Endothelial cell (in vitro differentiated cells): ENCODE data around the gene SHANK1. TPM values are rescaled to one million over a fixed set of nuclear protein-coding genes. Genes with fewer than 3 reads are reported as not detected.

Experiments
- DNase-seq: peaks from one replicate; pipeline ENCODE4 v3.0.0; 2021; ENCODE audit warnings: low spot score
- H3K27ac Mint-ChIP-seq: one replicate; pipeline ENCODE4 v1.8.0; 2021; ENCODE audit warnings: mixed read lengths, inconsistent platforms; ENCODE audit not compliant: unreplicated experiment
- H3K27me3 Mint-ChIP-seq: one replicate; pipeline ENCODE4 v1.8.0; 2021; ENCODE audit warnings: mild to moderate bottlenecking, moderate library complexity, mixed read lengths, inconsistent platforms; ENCODE audit not compliant: unreplicated experiment
- H3K36me3 Mint-ChIP-seq: one replicate; pipeline ENCODE4 v1.8.0; 2021; ENCODE audit warnings: mild to moderate bottlenecking, low read depth, mixed read lengths, inconsistent platforms; ENCODE audit not compliant: unreplicated experiment
- H3K4me1 Mint-ChIP-seq: one replicate; pipeline ENCODE4 v1.8.0; 2021; ENCODE audit warnings: mild to moderate bottlenecking, mixed read lengths, inconsistent platforms; ENCODE audit not compliant: unreplicated experiment
- H3K4me3 Mint-ChIP-seq: one replicate; pipeline ENCODE4 v1.8.0; 2021; ENCODE audit warnings: mild to moderate bottlenecking, mixed read lengths, inconsistent platforms; ENCODE audit not compliant: unreplicated experiment
- H3K9me3 Mint-ChIP-seq: one replicate; pipeline ENCODE4 v1.8.0; 2021; ENCODE audit warnings: mixed read lengths, inconsistent platforms; ENCODE audit not compliant: unreplicated experiment
- CTCF ChIP-seq: fragments of 200-600 bp; sonication (generic); IDR thresholded peaks from one replicate; pipeline ENCODE4 v1.5.0; 2021; ENCODE audit warnings: antibody characterized with exemption; ENCODE audit not compliant: unreplicated experiment
- total RNA-seq: library from RNA; stranded (reverse); fragmentation: NEBNext Ultra II Directional; extraction: Animal tissue kit (Norgen Biotek cat#: 25700); gene quantifications from one replicate; pipeline ENCODE4 v1.2.1, GENCODE V29; 2021; ENCODE audit not compliant: unreplicated experiment

Gene SHANK1
- total RNA-seq, 1 donor from 2014 or later = 6.5 TPM

GRCh38 chr19:50745221-50745620 is 25.6 kb upstream of the SHANK1 start:
- Mint-ChIP-seq H3K4me1 (no peaks in the 10 kb centered on the region), H3K36me3 (peaks cover 5% of the 10 kb centered on the region), H3K4me3 (no peak overlapping the region), H3K27ac (no peak overlapping the region), H3K27me3 (peaks cover 2% of the 10 kb centered on the region), H3K9me3 (peaks cover 13% of the 10 kb centered on the region)
- no peak for TF ChIP-seq CTCF
- no peak for DNase-seq

- no peak for DNase-seq
- Mint-ChIP-seq H3K27me3 (peaks cover 4% of the 10 kb centered on the region), H3K4me3 (no peak overlapping the region), H3K4me1 (no peaks in the 10 kb centered on the region), H3K27ac (no peak overlapping the region), H3K9me3 (peaks cover 24% of the 10 kb centered on the region), H3K36me3 (peaks cover 4% of the 10 kb centered on the region)
- no peak for TF ChIP-seq CTCF
Observed at GRCh38 chr19:50743537-50743936, 23.9 kb upstream of the SHANK1 start.

GRCh38 chr19:50741179-50741933 is 21.8 kb upstream of the SHANK1 start:
- Mint-ChIP-seq H3K9me3 (peaks cover 32% of the 10 kb centered on the region), H3K36me3 (peaks cover 11% of the 10 kb centered on the region), H3K4me3 (no peak overlapping the region), H3K4me1 (no peaks in the 10 kb centered on the region), H3K27ac (no peak overlapping the region), H3K27me3 (peaks cover 7% of the 10 kb centered on the region)
- TF ChIP-seq CTCF = no peak
- no peak for DNase-seq

- no peaks in the 10 kb centered on the region for H3K4me1 Mint-ChIP-seq
- no peak overlapping the region for H3K4me3 Mint-ChIP-seq
- no peak for DNase-seq
- peaks cover 30% of the 10 kb centered on the region for H3K9me3 Mint-ChIP-seq
- H3K36me3 Mint-ChIP-seq = peaks cover 13% of the 10 kb centered on the region
- no peak for TF ChIP-seq CTCF
- H3K27ac Mint-ChIP-seq = no peak overlapping the region
- peaks cover 7% of the 10 kb centered on the region for H3K27me3 Mint-ChIP-seq
Observed at GRCh38 chr19:50739914-50740426, 20.4 kb upstream of the SHANK1 start.
